ENCODE data around the gene NCOA7. TPM values are rescaled to one million over a fixed set of nuclear protein-coding genes. Genes with fewer than 3 reads are reported as not detected.

NCOA7 gene
- total RNA-seq, 1 donor = 14.8 TPM

DNA sequence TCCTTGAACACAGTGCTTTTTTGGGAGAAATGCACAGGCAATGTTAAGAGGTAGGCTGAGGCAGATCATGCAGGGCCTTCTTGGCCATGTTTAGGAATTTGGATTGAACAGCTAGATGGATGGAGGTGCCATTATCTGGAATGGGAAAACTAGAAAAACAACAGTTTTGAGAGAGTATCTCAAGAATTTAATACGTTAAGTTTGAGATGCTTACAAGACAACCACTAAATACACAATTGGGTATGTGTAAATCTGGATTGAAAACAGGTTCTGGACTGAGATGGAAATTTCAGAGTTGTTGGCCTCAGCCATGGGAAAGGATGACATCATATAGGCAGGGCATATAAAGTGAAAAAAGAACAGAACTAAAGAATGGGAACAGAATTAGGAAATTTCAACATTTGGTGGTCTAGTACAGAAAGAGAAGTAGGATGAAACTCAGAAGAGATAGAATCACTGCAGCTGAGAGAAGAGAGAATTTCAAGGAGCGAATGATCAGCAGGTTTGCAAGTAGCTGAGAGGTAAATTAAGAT lies 37.1 kb downstream of the NCOA7 start:
- Histone ChIP-seq H3K4me3 (ENCODE audit: low read length) (no peak overlapping the region), H3K9me3 (ENCODE audit: low read depth, low read length) (no peaks in the 10 kb centered on the region), H3K4me1 (ENCODE audit: insufficient read depth, low read length) (peaks cover 46% of the 10 kb centered on the region), H3K27me3 (ENCODE audit: insufficient read depth, low read length) (no peaks in the 10 kb centered on the region)

DNA sequence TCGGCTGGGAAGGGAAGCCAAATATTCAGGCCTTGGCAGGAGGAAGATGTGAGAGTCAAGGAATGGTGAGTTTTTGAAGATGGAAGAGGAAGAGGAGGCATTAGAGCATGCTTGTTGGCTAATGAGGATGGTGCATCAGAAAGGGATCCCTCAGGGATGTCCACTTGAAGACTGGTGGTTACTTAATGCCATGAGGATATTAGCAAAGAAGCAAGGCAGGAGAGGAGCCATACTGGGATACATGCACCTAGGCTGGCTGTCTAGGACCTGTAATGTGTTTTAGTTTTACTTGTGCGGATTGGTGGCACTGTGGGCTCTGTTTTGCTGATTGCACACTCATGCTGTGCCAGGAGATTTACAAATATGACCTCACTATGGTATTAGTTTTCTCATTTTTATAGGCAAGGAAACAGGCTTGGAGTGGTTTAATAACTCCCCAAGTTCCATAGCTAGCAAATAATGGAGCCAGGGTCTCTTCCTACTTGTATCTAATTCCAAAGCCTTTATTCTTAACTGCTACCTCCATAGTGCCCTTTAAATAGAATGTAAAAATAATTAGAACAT lies 37.8 kb downstream of the NCOA7 start:
- peaks cover 53% of the 10 kb centered on the region for H3K4me1 ChIP-seq (ENCODE audit: insufficient read depth, low read length)
- no peaks in the 10 kb centered on the region for H3K27me3 ChIP-seq (ENCODE audit: insufficient read depth, low read length)
- H3K9me3 ChIP-seq (ENCODE audit: low read depth, low read length) = no peaks in the 10 kb centered on the region
- H3K4me3 ChIP-seq (ENCODE audit: low read length) = no peak overlapping the region

DNA sequence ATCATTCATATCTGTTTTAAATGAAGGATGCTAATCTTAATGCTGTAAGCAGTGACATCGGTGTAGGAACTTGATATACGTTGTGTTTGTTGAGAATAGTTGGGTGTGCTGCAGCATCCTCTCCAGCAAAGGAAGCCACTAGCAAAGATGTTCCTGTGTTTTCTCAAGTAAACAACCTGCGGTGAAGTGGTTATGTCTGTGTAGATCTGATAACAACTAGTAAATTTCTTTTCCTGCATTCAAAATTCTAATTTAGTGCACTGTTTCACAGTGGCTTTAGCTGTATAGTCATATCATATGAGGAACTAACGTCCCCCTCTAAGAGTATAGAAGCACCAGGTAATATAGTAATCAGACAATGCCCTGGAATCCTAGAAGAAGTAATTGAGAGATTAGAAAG lies 38.7 kb downstream of the NCOA7 start:
- Histone ChIP-seq H3K4me1 (ENCODE audit: insufficient read depth, low read length) (peaks cover 57% of the 10 kb centered on the region), H3K4me3 (ENCODE audit: low read length) (no peak overlapping the region), H3K27me3 (ENCODE audit: insufficient read depth, low read length) (no peaks in the 10 kb centered on the region), H3K9me3 (ENCODE audit: low read depth, low read length) (no peaks in the 10 kb centered on the region)

DNA sequence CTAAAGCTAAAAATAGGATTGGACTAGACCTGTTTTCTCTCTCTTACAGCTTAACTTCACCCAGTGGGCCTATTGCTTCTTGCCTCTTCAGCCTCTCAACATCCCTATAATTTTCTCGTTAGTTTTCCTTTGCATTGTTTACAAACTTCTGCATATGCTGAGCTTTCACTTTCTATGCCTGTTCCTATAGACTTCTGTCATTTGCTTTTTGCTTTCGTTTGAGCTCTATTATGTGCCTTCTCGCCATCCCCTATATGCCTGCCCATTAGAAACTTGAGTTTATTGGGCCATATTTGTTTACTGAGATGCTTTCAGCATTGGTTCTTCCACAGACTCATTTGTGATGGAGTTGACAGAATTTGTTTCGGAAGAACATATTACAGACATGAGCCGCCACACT lies 40.9 kb downstream of the NCOA7 start:
- Histone ChIP-seq H3K4me3 (ENCODE audit: low read length) (no peak overlapping the region), H3K9me3 (ENCODE audit: low read depth, low read length) (no peaks in the 10 kb centered on the region), H3K4me1 (ENCODE audit: insufficient read depth, low read length) (peaks cover 71% of the 10 kb centered on the region), H3K27me3 (ENCODE audit: insufficient read depth, low read length) (no peaks in the 10 kb centered on the region)

DNA sequence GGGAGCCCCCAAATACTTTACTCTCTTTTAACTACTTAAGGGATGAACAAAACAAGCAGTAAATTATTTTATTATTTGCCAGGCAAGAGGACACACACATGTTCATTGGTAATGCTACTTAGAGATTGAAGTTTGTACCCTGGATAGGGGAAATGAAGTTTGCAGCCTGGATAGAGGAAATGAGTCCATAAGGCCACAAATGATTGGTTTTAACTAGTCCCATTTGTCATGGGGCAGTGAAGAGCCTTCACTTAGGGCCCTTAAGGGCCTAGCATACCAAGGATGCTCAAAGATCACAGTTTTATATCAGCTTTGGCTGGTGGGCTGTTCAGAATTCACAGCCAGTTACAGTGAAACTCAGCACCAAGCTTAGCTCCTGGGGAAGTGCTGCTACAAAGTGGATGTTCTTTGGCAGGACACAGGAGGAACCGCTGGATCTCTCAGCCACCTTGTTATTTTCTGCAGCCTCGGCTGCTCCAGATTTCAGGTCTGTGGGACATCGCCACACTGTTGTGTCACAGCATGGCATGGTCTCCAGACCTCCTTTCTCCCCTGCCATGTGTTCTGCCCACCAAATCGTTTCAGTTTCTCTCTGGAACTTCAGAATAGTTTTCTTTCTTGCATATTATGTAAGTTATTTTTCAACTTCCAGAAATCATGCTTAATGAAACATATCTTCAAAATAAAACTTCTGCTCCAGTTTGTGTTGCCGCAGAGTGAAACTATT lies 41.8 kb downstream of the NCOA7 start:
- H3K4me1 ChIP-seq (ENCODE audit: insufficient read depth, low read length) = peaks cover 75% of the 10 kb centered on the region
- H3K9me3 ChIP-seq (ENCODE audit: low read depth, low read length) = no peaks in the 10 kb centered on the region
- H3K4me3 ChIP-seq (ENCODE audit: low read length) = no peak overlapping the region
- H3K27me3 ChIP-seq (ENCODE audit: insufficient read depth, low read length) = no peaks in the 10 kb centered on the region

DNA sequence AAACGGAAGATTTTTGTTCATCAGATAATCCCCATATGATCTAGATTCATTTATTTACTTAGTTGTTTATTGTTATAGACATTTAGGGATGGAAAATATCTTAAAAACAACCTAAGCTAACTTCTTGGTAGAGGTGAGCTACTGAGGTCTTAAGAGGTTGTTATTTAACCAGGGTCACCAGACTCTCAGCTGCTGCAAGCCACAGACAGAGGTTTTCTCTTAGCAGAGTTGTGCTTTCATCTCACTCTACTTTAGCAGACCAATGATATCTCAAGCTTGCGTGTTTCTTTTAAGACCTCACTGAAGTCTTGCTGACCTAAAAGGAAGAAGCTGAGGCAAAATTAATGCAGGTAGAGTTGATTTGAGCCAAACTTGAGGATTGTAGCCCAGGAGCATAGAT lies 43.6 kb downstream of the NCOA7 start:
- peaks cover 62% of the 10 kb centered on the region for H3K4me1 ChIP-seq (ENCODE audit: insufficient read depth, low read length)
- no peaks in the 10 kb centered on the region for H3K9me3 ChIP-seq (ENCODE audit: low read depth, low read length)
- H3K27me3 ChIP-seq (ENCODE audit: insufficient read depth, low read length) = no peaks in the 10 kb centered on the region
- H3K4me3 ChIP-seq (ENCODE audit: low read length) = no peak overlapping the region

DNA sequence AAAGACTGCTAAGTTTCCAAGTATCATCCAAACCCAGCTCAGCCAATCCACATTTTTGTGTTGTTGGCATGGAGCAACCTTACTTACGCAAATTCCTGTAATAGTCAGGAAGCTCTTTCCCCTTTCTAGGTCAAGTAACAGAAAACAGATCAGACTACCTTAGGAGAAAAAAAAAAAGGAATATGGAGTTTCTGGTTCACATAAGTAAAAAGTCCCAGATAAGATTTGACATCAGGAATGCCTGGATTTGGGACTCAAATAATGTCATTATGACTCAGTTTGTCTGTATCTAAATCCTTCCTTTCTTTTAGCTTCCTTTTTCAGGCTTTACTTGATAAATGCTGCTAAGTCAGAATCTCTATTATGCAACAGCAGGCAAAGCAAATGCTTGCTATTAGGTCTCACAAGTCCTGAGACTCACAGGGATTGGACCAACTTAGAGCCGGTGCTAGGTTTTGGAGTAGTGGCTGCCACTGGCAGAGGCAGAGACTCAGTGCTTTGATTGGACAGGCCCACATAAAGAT lies 44.5 kb downstream of the NCOA7 start:
- Histone ChIP-seq H3K27me3 (ENCODE audit: insufficient read depth, low read length) (no peaks in the 10 kb centered on the region), H3K4me1 (ENCODE audit: insufficient read depth, low read length) (peaks cover 52% of the 10 kb centered on the region), H3K4me3 (ENCODE audit: low read length) (no peak overlapping the region)

DNA sequence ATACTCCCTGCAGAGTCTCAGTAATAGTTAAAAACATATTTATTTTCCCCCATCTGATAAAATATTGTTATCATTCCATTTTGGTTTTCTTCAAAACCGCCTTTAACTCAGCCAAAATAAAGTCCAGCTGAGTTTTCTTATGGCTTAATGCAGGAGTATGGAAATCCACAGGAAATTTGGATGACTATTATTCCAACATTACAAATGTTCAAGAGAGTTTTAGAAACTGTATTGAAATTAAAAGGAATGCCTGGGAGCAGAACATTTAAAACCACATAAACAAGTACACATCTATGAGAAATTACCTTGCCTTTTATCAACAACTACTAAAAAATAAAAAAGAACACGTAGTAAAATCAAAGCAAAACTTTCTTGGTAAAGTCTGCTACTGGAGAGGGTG lies 45.7 kb downstream of the NCOA7 start:
- no peaks in the 10 kb centered on the region for H3K27me3 ChIP-seq (ENCODE audit: insufficient read depth, low read length)
- no peak overlapping the region for H3K4me3 ChIP-seq (ENCODE audit: low read length)
- no peaks in the 10 kb centered on the region for H3K9me3 ChIP-seq (ENCODE audit: low read depth, low read length)
- H3K4me1 ChIP-seq (ENCODE audit: insufficient read depth, low read length) = peaks cover 45% of the 10 kb centered on the region

More for the DNA sequence above, 44.5 kb downstream of the NCOA7 start:
- H3K9me3 ChIP-seq (ENCODE audit: low read depth, low read length) = no peaks in the 10 kb centered on the region

DNA sequence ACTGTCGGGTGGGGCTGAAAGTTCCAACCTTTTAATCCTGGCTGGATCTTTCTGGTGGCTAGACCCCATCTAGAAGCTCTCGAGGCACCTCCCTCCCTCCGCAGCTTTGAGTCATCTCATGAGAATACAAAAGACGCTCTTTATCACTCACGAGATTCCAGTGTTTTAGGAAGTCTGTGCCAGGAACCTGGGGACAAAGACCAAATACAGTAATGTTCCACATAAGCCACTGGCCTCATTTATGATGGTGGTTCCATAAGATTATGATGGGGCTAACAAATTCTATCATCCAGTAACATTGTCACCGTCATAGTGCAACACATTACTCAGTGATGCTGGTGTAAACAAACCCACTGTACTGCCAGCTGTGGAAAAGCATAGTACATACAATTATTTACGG lies 48.7 kb downstream of the NCOA7 start:
- Histone ChIP-seq H3K27me3 (ENCODE audit: insufficient read depth, low read length) (no peaks in the 10 kb centered on the region), H3K4me3 (ENCODE audit: low read length) (no peak overlapping the region), H3K9me3 (ENCODE audit: low read depth, low read length) (no peaks in the 10 kb centered on the region), H3K4me1 (ENCODE audit: insufficient read depth, low read length) (peaks cover 34% of the 10 kb centered on the region)

DNA sequence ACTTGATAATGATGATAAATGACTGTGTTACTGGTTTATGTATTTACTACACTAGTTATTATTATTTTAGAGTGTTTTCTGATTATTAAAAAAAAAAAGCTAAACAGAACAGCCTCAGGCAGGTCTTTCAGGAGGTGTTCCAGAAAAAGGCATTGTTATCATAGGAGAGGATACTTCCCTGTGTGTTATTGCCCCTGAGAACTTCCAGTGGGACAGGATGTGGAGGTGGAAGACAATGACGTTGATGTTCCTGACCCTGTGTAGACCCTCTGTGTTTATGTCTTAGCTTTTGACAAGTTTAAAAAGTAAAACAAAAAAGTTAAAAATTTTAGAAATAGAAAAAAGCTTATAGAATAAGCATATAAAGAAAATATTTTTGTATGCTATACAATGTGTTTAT lies 49.1 kb downstream of the NCOA7 start:
- H3K27me3 ChIP-seq (ENCODE audit: insufficient read depth, low read length) = no peaks in the 10 kb centered on the region
- peaks cover 30% of the 10 kb centered on the region for H3K4me1 ChIP-seq (ENCODE audit: insufficient read depth, low read length)
- H3K9me3 ChIP-seq (ENCODE audit: low read depth, low read length) = no peaks in the 10 kb centered on the region
- H3K4me3 ChIP-seq (ENCODE audit: low read length) = no peak overlapping the region

DNA sequence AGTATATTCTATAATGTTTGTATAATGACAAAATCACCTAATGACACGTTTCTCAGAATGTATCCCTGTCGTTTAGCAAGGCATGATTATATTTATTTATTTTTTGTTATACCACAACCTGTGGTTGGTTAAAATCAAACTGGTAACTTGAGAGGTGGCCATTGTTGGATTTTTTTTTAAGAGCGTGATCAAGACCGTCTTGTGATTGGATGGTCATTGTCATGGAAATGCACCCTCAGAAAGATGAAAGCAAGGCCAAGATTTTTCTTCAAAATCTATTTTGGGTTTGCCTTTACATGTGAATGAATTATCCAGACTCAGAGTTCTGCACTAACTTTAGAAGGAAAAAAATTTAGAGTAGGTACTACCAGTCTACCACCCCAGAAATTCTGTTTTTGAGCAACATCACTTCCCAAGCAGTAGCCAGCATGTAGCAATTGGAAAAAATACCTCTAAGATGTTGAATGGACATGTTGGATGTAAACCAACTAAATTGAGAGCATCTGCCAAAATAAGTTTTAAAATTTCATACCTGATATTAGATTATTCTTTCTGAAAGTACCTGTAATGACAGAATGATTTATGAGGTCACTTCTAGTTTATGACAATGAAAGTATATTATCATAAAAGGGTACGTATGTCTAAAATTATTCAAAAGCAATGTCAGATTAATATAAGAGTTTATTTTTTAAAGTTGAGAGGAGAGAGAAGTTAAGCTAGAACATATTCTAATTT lies 50.8 kb downstream of the NCOA7 start:
- Histone ChIP-seq H3K9me3 (ENCODE audit: low read depth, low read length) (no peaks in the 10 kb centered on the region), H3K27me3 (ENCODE audit: insufficient read depth, low read length) (no peaks in the 10 kb centered on the region), H3K4me3 (ENCODE audit: low read length) (no peak overlapping the region), H3K4me1 (ENCODE audit: insufficient read depth, low read length) (peaks cover 21% of the 10 kb centered on the region)

DNA sequence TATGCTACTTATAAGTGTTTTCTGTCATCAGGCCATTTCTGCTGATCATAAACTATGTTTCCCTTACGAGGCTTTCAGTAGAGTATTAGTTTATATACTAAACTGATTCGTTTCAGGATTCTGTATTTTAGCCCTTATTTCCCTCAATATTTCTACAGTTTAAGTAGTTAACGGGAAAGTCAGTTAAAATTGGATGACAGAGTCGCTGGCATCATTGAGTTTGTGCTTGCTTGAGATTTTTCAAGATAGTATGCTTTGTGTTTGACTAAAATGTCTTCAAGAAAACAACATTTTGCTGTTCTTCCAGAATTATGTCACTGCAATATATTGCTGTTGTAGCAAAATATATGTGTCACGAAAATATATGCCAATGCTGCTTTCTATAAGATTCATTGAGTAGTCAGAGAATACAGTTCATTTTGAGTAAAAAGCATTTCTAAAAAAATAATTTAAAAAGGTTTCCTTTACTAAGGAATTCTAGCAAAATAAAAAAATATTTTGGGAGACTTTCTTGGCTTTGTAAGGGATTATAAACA lies 51.4 kb downstream of the NCOA7 start:
- Histone ChIP-seq H3K4me3 (ENCODE audit: low read length) (no peak overlapping the region), H3K9me3 (ENCODE audit: low read depth, low read length) (no peaks in the 10 kb centered on the region), H3K4me1 (ENCODE audit: insufficient read depth, low read length) (peaks cover 19% of the 10 kb centered on the region), H3K27me3 (ENCODE audit: insufficient read depth, low read length) (no peaks in the 10 kb centered on the region)

DNA sequence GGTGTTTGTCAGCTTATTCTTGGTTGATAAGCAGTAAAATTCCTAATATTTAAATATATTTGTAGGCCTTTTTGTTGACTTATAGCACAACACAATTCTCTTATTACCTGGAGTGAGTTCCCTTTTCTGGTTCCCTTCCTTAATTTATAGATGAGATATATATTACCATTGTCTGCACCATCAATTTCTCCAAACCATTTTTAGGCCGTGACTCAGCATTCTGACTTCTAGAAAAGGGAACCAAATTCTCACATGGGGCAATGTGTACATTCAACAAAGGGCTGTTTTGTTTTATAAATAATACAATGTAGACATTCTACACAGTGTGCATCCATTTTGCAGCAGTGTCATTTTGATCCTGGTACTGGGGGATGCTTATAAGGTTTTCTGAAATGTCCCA lies 52.8 kb downstream of the NCOA7 start:
- Histone ChIP-seq H3K4me1 (ENCODE audit: insufficient read depth, low read length) (peaks cover 15% of the 10 kb centered on the region), H3K9me3 (ENCODE audit: low read depth, low read length) (no peaks in the 10 kb centered on the region), H3K27me3 (ENCODE audit: insufficient read depth, low read length) (no peaks in the 10 kb centered on the region), H3K4me3 (ENCODE audit: low read length) (no peak overlapping the region)

DNA sequence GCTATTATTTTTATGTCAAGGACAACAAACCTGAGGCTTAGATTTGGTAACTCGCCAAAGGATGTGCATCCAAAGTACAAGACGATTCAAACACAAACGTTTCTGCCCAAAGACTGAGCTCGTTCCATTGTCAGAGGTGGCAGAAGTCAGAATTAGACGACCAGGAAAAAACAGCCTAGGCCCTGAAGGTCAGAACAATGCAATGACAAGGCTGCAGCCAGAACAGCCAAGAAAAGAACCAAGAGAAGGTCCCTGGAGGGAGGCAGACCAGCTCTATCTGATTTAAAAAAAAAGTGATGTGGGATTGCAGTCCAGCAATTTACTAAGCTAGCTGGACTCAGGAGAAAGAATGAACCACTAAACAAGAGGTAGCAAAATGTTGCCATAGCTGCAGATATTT lies 54.2 kb downstream of the NCOA7 start:
- Histone ChIP-seq H3K4me1 (ENCODE audit: insufficient read depth, low read length) (peaks cover 15% of the 10 kb centered on the region), H3K9me3 (ENCODE audit: low read depth, low read length) (no peaks in the 10 kb centered on the region), H3K4me3 (ENCODE audit: low read length) (no peak overlapping the region), H3K27me3 (ENCODE audit: insufficient read depth, low read length) (no peaks in the 10 kb centered on the region)
